Transverse colon (tissue), 4 donors: ENCODE results near the gene NCF4.

Experiments used
- POLR2A ChIP-seq: fragments of 450-650 bp; IDR thresholded peaks from one replicate; pipeline ENCODE4 v1.6.1; 2016; ENCODE audit warnings: antibody characterized with exemption, mild to moderate bottlenecking, moderate library complexity
- POLR2AphosphoS5 ChIP-seq, 3 donors: sonication (generic); formaldehyde crosslinking; IDR thresholded peaks; one replicate each; pipeline ENCODE4 v1.6.1; 2016; ENCODE audit warnings: antibody characterized with exemption in 3 of 3
- TF ChIP-seq, protein P1 (sequence below), 5 experiments: fragments of 200-600 bp in 3 of 5; fragments of 450-650 bp in 2 of 5; sonication (generic) in 3 of 5; IDR thresholded peaks; 1 replicate in 2 of 5; 2 replicates in 3 of 5; pipeline ENCODE4 v1.5.1; 2016 to 2017; ENCODE audit warnings: antibody characterized with exemption in 5 of 5, inconsistent platforms in 3 of 5, mild to moderate bottlenecking in 2 of 5, moderate library complexity in 1 of 5

DNA sequence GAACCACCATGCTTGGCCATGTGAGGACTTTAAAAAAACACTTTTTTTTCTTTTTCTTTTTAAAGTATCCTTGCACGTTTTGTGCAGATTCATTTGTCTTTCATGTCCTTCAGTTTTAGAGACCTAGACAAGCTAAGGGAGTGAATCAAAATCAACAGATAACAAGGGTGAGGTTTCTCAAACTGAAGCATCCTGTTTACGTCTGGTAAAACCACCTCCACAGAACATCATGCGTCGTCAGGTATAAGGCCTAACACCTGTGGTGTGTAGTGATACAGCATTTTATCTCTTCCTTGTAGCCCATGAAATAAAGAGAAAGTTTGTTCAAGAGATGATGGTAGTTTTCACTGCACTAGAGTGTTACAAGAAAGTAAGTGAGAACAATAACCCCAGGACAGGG is 26.4 kb downstream of the NCF4 start:
- TF ChIP-seq, protein P1, sequence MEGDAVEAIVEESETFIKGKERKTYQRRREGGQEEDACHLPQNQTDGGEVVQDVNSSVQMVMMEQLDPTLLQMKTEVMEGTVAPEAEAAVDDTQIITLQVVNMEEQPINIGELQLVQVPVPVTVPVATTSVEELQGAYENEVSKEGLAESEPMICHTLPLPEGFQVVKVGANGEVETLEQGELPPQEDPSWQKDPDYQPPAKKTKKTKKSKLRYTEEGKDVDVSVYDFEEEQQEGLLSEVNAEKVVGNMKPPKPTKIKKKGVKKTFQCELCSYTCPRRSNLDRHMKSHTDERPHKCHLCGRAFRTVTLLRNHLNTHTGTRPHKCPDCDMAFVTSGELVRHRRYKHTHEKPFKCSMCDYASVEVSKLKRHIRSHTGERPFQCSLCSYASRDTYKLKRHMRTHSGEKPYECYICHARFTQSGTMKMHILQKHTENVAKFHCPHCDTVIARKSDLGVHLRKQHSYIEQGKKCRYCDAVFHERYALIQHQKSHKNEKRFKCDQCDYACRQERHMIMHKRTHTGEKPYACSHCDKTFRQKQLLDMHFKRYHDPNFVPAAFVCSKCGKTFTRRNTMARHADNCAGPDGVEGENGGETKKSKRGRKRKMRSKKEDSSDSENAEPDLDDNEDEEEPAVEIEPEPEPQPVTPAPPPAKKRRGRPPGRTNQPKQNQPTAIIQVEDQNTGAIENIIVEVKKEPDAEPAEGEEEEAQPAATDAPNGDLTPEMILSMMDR (IDR thresholded peaks at IDR 0.05) = no peak
- TF ChIP-seq POLR2A (no peak), POLR2AphosphoS5 (IDR thresholded peaks at IDR 0.05) (no peak)
